HepG2 (cell line): ENCODE data around the gene SLC28A1. TPM values are rescaled to one million over a fixed set of nuclear protein-coding genes. Genes with fewer than 3 reads are reported as not detected.

Experiments
- ATAC-seq: fragments of 200-7000 bp; cut with Tn5 transposase; 3 replicates; pipeline ENCODE4 v1.9.1; 2020; ENCODE audit warnings: mild to moderate bottlenecking, moderate library complexity
- BruUV-seq: library from RNA; stranded (reverse); fragments of 400-500 nt; replicated peaks from 2 replicates; lab custom pipeline; 2021; lab: Mats Ljungman, UMichigan
- CTCF ChIA-PET: fragments of 300-600 bp; formaldehyde crosslinking; extraction: SDS; loops from one replicate; lab custom pipeline; 2021; ENCODE audit warnings: low total read pairs, inconsistent platforms, low intra/inter-chr PET ratio; lab: Yijun Ruan, JAX
- POLR2A ChIA-PET: fragments of 350-600 bp; sonication (Branson Sonifier 250); formaldehyde crosslinking; loops from one replicate; lab custom pipeline; 2020; ENCODE audit warnings: antibody characterized with exemption, inconsistent platforms; lab: Yijun Ruan, JAX
- DNase-seq: peaks from one replicate; pipeline ENCODE4 v3.0.0-alpha.2; 2015; ENCODE audit warnings: low spot score
- FAIRE-seq: peaks from 3 replicates; lab custom pipeline; 2011; peaks lifted over from hg19 to GRCh38; lab: Jason Lieb, UNC
- H2AFZ ChIP-seq: one replicate; pipeline ENCODE4 v1.6.1; 2011; ENCODE audit warnings: low read length, inconsistent platforms
- H3K27ac ChIP-seq: fragments of 300-600 bp; 3 replicates; pipeline ENCODE4 v1.8.0; 2011; ENCODE audit warnings: mixed run types, mild to moderate bottlenecking, mixed read lengths, low read length, inconsistent platforms; ENCODE audit not compliant: insufficient read depth; ENCODE audit errors: extremely low read length
- H3K27me3 ChIP-seq, 2 experiments: fragments of 200-600 bp in 1 of 2; 2 replicates in 1 of 2; 3 replicates in 1 of 2; pipeline versions ENCODE4 v1.6.0 to v1.8.0; 2011; ENCODE audit warnings: low read length in 2 of 2, mild to moderate bottlenecking in 2 of 2, moderate library complexity in 2 of 2, inconsistent platforms in 1 of 2; ENCODE audit not compliant: insufficient read depth in 2 of 2, control insufficient read depth in 1 of 2
- H3K36me3 ChIP-seq, 2 experiments: fragments of 200-600 bp in 1 of 2; replicated peaks in 1 of 2; 2 replicates in 1 of 2; 3 replicates in 1 of 2; pipeline versions ENCODE4 v1.5.1 to v1.8.0; 2011; ENCODE audit warnings: low read length in 2 of 2, inconsistent platforms in 1 of 2; ENCODE audit not compliant: insufficient read depth in 2 of 2, control insufficient read depth in 1 of 2
- H3K4me1 ChIP-seq: 2 replicates; pipeline ENCODE4 v1.5.1; 2012; ENCODE audit warnings: low read length, inconsistent platforms; ENCODE audit not compliant: insufficient read depth
- H3K4me2 ChIP-seq: 2 replicates; pipeline ENCODE4 v1.6.0; 2011; ENCODE audit warnings: low read depth, low read length, inconsistent platforms
- H3K4me3 ChIP-seq, 3 experiments: fragments of 200-600 bp in 1 of 3; sonication (generic), shearing (Covaris generic) in 1 of 3; replicated peaks in 1 of 3; 2 replicates each; pipeline ENCODE4 v1.5.1; 2011 to 2016; ENCODE audit warnings: low read length in 3 of 3, inconsistent platforms in 2 of 3, low read depth in 2 of 3, mild to moderate bottlenecking in 2 of 3, control low read depth in 1 of 3, mixed read lengths in 1 of 3; ENCODE audit not compliant: insufficient read depth in 1 of 3
- H3K79me2 ChIP-seq: one replicate; pipeline ENCODE4 v1.6.1; 2011; ENCODE audit warnings: low read length, inconsistent platforms; ENCODE audit not compliant: insufficient read depth
- H3K9ac ChIP-seq: 2 replicates; pipeline ENCODE4 v1.6.0; 2011; ENCODE audit warnings: mild to moderate bottlenecking, low read depth, low read length, inconsistent platforms; ENCODE audit not compliant: insufficient read depth
- H3K9me3 ChIP-seq: 2 replicates; pipeline ENCODE4 v1.5.1; 2012; ENCODE audit warnings: mild to moderate bottlenecking, low read length
- H4K20me1 ChIP-seq: 2 replicates; pipeline ENCODE4 v1.6.0; 2011; ENCODE audit warnings: inconsistent platforms, mild to moderate bottlenecking, low read length, moderate library complexity; ENCODE audit not compliant: insufficient read depth
- ELK4 ChIP-seq: sonication (generic); formaldehyde crosslinking; IDR thresholded peaks from 2 replicates; pipeline ENCODE4 v1.9.0; 2021; ENCODE audit warnings: missing genetic modification reagents, borderline replicate concordance
- EP300 ChIP-seq, 3 experiments: sonication (generic) in 1 of 3; formaldehyde crosslinking in 1 of 3; IDR thresholded peaks; 2 replicates each; pipeline versions ENCODE4 v1.5.1 to v1.6.1; 2011 to 2020; ENCODE audit warnings: low read depth in 2 of 3, low read length in 2 of 3, borderline replicate concordance in 1 of 3, improper control_type of control experiment in 1 of 3, mild to moderate bottlenecking in 1 of 3, missing genetic modification reagents in 1 of 3, moderate library complexity in 1 of 3
- GPN1 ChIP-seq: sonication (generic); formaldehyde crosslinking; IDR thresholded peaks from 2 replicates; pipeline ENCODE4 v1.5.1; 2020; ENCODE audit warnings: missing genetic modification reagents, borderline replicate concordance
- HMGXB4 ChIP-seq, 2 experiments: sonication (generic) in 1 of 2; formaldehyde crosslinking in 1 of 2; IDR thresholded peaks; 2 replicates each; pipeline versions ENCODE4 v1.4.0 to v1.6.1; 2018 to 2020; ENCODE audit warnings: missing genetic modification reagents in 2 of 2, borderline replicate concordance in 1 of 2, low read depth in 1 of 2, mild to moderate bottlenecking in 1 of 2, missing biosample characterization in 1 of 2
- KLF11 ChIP-seq: IDR thresholded peaks from 2 replicates; pipeline ENCODE4 v1.6.1; 2016; ENCODE audit warnings: missing compliant biosample characterization
- MEIS2 ChIP-seq: sonication (generic); formaldehyde crosslinking; IDR thresholded peaks from 2 replicates; pipeline ENCODE4 v1.9.0; 2021; ENCODE audit warnings: mild to moderate bottlenecking, missing genetic modification reagents
- MNT ChIP-seq: fragments of 450-650 bp; IDR thresholded peaks from 2 replicates; pipeline ENCODE4 v1.6.1; 2016
- RARG ChIP-seq: sonication (generic); formaldehyde crosslinking; IDR thresholded peaks from 2 replicates; pipeline ENCODE4 v1.4.0; 2020; ENCODE audit warnings: low read depth, mild to moderate bottlenecking, missing genetic modification reagents
- TEF ChIP-seq: sonication (generic); formaldehyde crosslinking; IDR thresholded peaks from 2 replicates; pipeline ENCODE4 v1.5.0; 2020; ENCODE audit warnings: missing genetic modification reagents
- TRAFD1 ChIP-seq: sonication (generic); formaldehyde crosslinking; IDR thresholded peaks from 2 replicates; pipeline ENCODE4 v1.5.1; 2020; ENCODE audit warnings: missing genetic modification reagents, mild to moderate bottlenecking, borderline replicate concordance
- ZBTB34 ChIP-seq: sonication (generic); formaldehyde crosslinking; IDR thresholded peaks from 2 replicates; pipeline ENCODE4 v1.8.0; 2022; ENCODE audit warnings: mild to moderate bottlenecking, missing genetic modification reagents
- ZNF230 ChIP-seq: sonication (generic); formaldehyde crosslinking; IDR thresholded peaks from 2 replicates; pipeline ENCODE4 v1.4.0; 2020; ENCODE audit warnings: mild to moderate bottlenecking, missing genetic modification reagents
- ZSCAN5A ChIP-seq: sonication (generic); formaldehyde crosslinking; IDR thresholded peaks from 2 replicates; pipeline ENCODE4 v1.8.0; 2022; ENCODE audit warnings: mild to moderate bottlenecking, missing genetic modification reagents, borderline replicate concordance
- WGBS: methylation state at CpG from one replicate; pipeline ENCODE4 v1.1.6; 2017; ENCODE audit warnings: low lambda C conversion rate; 5-methylcytosine and 5-hydroxymethylcytosine counted together
- in situ Hi-C: cut with HindIII; loops from 2 replicates; pipeline ENCODE4 v1.10.0; 2017; ENCODE audit warnings: low pct_unique_long_range_greater_than_20kb; ENCODE audit not compliant: extremely low pct_ligation_motif_present
- intact Hi-C: fragments of 100-400 bp; cut with micrococcal nuclease; formaldehyde crosslinking; loops from one replicate; pipeline ENCODE4 v1.10.0; 2022; ENCODE audit not compliant: unreplicated experiment
- polyA plus RNA-seq, 8 experiments: library from polyadenylated mRNA; depleted of rRNA in 3 of 8; stranded (reverse) in 7 of 8; unstranded in 1 of 8; fragments of >200 nt; fragmentation: Illumina TruSeq in 4 of 8; extraction: Trizol in 4 of 8; gene quantifications; 2 replicates each; pipeline versions ENCODE4 v1.2.1 to v1.2.3, GENCODE V29; 2011 to 2016; ENCODE audit warnings: low read depth in 4 of 8, missing spikeins in 1 of 8, mixed read lengths in 1 of 8; ENCODE audit not compliant: insufficient read depth in 1 of 8
- total RNA-seq, 5 experiments: library from RNA; depleted of rRNA; stranded (reverse); fragments of >200 nt; fragmentation: Illumina TruSeq; extraction: Trizol; gene quantifications; 2 replicates each; pipeline ENCODE4 v1.2.3, GENCODE V29; 2016; ENCODE audit warnings: low read depth in 1 of 5

SLC28A1 gene
- total and polyA plus RNA-seq, 2 of the 13 experiments (the other 11 are each of a cell fraction or from before 2014, with no cell fraction given) = 0.31 to 5.8 TPM

GRCh38 chr15:84921121-84921520 is 36.7 kb downstream of the SLC28A1 start:
- no peak overlapping the region for H3K4me3 ChIP-seq
- peaks cover 29% of the 10 kb centered on the region for H3K4me1 ChIP-seq
- POLR2A ChIA-PET = no interaction called here
- FAIRE-seq (no peak), DNase-seq (no peak), ATAC-seq (no peak)
- H3K9me3 ChIP-seq = no peaks in the 10 kb centered on the region
- H3K27ac ChIP-seq = no peak overlapping the region
- no peaks in the 10 kb centered on the region for H4K20me1 ChIP-seq
- no peaks in the 10 kb centered on the region for H3K79me2 ChIP-seq
- H3K9ac ChIP-seq = no peak overlapping the region
- in situ Hi-C loops = loop anchor here (10.0 kb wide), 2 partner anchors 266 to 326 kb away; partner anchors contain the start of genes NMB and WDR73
- H2AFZ ChIP-seq = no peak overlapping the region
- 56% methylated on average over 2 of the region's 2 CpGs for WGBS
- no peak overlapping the region for H3K4me2 ChIP-seq
- no peaks in the 10 kb centered on the region; a peak in 2 of 5 replicates for H3K27me3 ChIP-seq
- intact Hi-C loops = no loop called here
- BruUV-seq = no TSS peak
- H3K36me3 ChIP-seq = no peaks in the 10 kb centered on the region
- CTCF ChIA-PET = no interaction called here
- no peak for TF ChIP-seq TRAFD1 (CRISPR knock-in tag)
- no peak for TF ChIP-seq ELK4 (CRISPR knock-in tag)
- TF ChIP-seq HMGXB4 (CRISPR knock-in tag; IDR thresholded peaks at IDR 0.05; ENCODE audit: borderline replicate concordance in 1 of 2, low read depth in 1 of 2) = no peak
- no peak for TF ChIP-seq RARG (CRISPR knock-in tag)
- no peak for TF ChIP-seq MEIS2 (CRISPR knock-in tag)
- no peak for TF ChIP-seq ZBTB34 (CRISPR knock-in tag)
- no peak for TF ChIP-seq GPN1 (CRISPR knock-in tag)
- no peak for TF ChIP-seq EP300 (IDR thresholded peaks at IDR 0.05; ENCODE audit: low read depth in 2 of 2, low read length in 2 of 2)
- TF ChIP-seq EP300 (CRISPR knock-in tag; IDR thresholded peaks at IDR 0.05; ENCODE audit: borderline replicate concordance) = no peak
- TF ChIP-seq KLF11 = no peak
- TF ChIP-seq ZNF230 (CRISPR knock-in tag) = no peak
- TF ChIP-seq MNT = no peak
- no peak for TF ChIP-seq ZSCAN5A (CRISPR knock-in tag)
- TF ChIP-seq TEF (CRISPR knock-in tag) = no peak
